Measurements from ENCODE around the gene CD96.

Gene CD96

GRCh38 chr3:111681661-111682426, 139.8 kb downstream of the CD96 start:
- DNase-seq = no peak

- no peak for DNase-seq
Measured at GRCh38 chr3:111684640-111685039, 142.6 kb downstream of the CD96 start.

- no peak for DNase-seq
Measured at GRCh38 chr3:111688190-111688800, 146.3 kb downstream of the CD96 start.

- DNase-seq = peak; percentile 82
Measured at GRCh38 chr3:111690242-111690641, 148.2 kb downstream of the CD96 start.

- no peak for DNase-seq
Measured at GRCh38 chr3:111691293-111691909, 149.4 kb downstream of the CD96 start.

- DNase-seq = no peak
Measured at GRCh38 chr3:111692593-111693552, 150.9 kb downstream of the CD96 start.

- no peak for DNase-seq
Measured at GRCh38 chr3:111694471-111694870, 152.5 kb downstream of the CD96 start.

GRCh38 chr3:111695636-111696117, 153.7 kb downstream of the CD96 start:
- DNase-seq = peak; percentile 70

GRCh38 chr3:111700054-111700453, 158.1 kb downstream of the CD96 start:
- peak; percentile 68 for DNase-seq

- no peak for DNase-seq
Measured at GRCh38 chr3:111701292-111701906, 159.4 kb downstream of the CD96 start.

Measured in activated CD4-positive, alpha-beta T cell treated with anti-CD3 and anti-CD28 coated beads, Interleukin-10, Interleukin-2, amounts not matched to agents 100 ng/mL and 50 ng/mL, durations not matched to agents 16 hours and 8 hours (primary cell).